ENCODE data around the gene CRACR2B.

The CRACR2B gene

DNA sequence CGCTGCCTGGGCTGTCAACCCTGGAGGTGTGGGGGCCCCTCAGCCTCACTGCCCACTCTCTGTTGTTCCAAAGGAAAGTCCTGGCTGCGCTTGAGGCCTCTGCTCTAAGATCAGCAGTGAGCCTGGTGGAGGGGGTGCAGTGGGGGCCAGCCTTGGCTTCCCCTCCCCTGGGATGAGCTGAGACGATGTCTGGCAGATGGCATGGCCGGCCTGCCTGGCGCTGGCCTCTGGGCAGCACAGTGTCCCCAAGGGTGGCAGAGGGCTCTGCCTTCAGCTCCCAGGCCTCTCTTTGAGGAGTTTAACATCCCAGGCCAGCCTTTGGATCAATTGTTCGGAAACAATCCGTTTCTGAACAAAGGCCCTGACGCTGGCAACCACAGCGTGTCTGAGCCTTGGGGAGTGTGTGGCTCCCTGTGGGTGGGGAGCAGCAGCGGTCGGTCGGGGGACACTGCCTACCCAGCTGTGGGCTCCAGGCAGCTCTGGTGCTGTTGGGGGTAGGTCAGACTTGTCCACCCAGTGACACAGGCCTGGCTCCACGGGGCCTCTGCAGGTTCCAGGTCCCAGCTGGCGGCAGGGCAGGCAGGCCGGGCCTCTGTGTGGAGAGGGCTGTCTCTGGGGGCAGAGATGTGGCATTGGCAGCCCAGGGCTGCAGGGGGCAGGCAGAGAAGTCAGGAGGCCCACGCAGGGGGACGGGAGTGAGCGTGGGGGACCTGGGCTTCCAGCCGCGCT is 27.0 kb downstream of the CRACR2B start:
- no peak for DNase-seq (ENCODE audit: low spot score)

DNA sequence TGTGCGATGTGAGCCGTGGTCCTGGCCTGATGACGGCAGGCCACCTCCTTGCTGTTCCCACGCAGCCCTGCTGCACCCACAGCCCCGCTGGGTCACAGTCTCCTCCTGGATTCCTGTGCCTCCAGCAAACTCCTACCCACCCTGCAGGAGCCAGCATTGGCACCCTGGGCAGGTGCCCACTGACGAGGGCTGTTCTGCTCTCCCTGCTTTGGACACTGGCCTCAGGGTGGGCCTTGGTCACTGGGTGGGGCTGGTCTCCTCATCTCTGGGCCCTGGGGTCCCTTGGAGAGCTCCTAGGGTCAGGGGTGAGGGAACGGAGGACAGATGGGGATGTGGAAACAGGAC is 27.6 kb downstream of the CRACR2B start:
- DNase-seq (ENCODE audit: low spot score) = no peak

DNA sequence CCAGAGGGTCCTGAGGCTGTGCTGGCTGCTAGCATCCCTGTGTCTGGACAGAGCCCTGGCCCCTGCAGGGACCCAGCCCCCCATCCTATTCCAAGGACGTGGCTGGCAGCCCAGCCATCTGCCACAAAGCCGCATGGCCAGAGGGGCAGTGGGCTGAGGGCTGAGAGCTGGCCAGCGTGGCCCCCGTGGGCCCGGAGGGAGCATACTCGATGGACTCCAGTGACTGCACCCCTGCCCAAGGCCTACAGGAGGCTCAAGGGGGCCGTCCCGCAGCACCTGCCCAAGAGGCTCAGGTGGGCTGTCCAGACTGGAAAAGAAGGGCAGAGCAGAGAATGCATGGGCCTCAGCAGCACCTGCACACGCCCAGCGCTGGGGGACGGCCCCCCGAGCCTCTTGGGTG is 28.1 kb downstream of the CRACR2B start:
- DNase-seq (ENCODE audit: low spot score) = no peak

DNA sequence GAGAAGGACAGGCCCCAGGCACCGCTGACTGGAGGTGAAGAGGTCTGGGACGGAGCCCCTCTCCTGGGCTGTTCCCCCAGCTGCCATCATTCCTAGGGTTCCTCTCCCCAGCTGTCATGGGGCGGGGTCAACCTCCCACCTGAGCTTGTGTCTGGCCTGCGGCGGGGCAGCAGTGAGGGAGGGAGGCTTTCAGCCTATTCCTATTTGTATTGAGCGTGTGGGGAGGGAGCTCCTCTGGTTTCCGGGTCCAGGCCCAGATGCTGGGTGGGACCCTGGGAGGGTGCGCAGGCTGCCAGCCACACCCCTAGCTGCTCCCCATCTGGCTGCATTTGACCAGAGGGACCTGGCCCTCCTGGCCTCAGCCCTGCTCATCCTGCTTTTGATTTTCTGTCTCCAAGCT is 28.7 kb downstream of the CRACR2B start:
- no peak for DNase-seq (ENCODE audit: low spot score)

DNA sequence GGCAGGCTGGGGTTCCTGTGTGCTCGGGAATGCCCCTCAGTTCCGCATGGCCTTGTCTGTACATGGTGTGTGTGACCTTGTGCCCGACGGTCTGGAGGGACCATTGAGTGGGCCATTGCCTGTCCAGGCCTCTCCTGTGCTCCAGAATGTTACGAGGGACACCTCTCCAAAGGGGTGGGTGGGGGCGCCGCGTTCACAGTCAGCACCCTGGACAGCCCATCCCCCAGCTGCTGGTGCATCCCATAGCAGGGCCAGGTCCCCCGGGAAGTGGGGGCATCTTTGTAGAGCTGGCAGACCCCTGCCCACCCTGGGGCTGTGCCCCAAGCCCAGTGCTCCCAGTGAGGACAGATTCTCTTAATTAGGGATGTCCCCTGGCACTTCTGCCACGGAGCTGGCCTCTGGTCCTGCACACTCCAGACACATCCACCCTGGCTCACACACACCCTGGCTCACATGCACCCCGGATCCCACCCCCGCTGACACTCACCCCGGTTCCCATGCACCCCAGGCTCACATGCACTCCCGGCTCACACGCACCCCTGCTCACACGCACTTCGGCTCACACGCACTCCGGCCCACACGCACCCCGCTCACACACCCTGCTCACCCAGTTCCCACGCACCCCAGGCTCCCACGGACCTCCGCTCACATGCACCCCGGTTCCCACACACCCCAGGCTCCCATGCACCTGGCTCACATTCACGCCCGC is 30.5 kb downstream of the CRACR2B start:
- DNase-seq (ENCODE audit: low spot score) = no peak

DNA sequence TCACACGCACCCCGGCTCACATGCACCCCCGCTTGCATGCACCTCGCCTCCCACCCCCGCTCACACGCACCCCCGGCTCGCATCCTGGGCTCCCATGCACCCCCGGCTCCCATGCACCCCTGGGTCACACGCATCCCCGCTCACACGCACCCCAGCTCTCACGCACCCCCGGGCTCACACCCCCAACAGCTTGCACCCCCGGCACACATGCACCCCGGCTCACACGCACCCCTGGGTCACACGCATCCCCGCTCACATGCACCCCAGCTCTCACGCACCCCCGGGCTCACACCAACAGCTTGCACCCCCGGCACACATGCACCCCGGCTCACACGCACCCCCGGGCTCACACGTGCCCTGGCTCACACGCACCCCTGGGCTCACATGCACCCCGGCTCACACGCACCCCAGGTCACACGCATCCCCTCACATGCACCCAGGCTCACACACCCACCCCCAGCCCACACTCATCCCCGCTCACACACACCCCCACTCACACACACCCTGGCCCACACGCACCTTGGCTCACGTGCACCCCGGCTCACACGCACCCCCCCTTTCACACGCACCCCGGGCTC is 31.1 kb downstream of the CRACR2B start:
- DNase-seq (ENCODE audit: low spot score) = no peak

DNA sequence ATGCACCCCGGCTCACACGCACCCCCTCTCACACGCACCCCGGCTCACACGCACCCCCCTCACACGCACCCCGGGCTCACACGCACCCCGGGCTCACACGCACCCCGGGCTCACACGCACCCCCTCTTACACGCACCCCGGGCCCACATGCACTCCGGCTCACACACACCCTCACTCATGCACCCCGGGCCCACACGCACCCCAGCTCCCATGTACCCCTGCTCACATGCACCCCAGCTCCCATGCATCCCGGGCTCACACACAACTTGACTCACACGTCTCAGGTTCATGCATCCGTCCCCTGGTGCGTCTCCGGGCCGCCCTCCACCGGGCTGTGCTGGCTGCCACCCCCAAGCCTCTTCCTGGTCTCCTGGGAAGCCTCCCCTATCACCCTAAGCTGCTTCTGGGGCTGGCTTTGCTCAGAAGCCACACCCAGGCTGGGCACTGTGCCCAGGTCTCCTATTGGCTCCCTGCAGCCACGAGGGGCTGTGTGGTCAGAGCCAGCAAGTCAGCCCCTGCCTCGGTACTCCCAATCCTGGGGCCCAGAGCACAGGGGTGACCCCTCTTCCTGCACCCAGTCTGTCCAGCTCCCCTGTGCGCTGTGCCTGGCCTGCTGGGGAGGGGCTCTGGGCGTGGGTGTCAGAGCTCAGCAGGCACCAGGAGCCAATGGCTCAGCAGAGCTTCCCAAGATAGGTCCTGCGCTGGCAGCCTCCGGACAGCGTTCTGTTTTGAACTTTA is 31.8 kb downstream of the CRACR2B start:
- no peak for DNase-seq (ENCODE audit: low spot score)

DNA sequence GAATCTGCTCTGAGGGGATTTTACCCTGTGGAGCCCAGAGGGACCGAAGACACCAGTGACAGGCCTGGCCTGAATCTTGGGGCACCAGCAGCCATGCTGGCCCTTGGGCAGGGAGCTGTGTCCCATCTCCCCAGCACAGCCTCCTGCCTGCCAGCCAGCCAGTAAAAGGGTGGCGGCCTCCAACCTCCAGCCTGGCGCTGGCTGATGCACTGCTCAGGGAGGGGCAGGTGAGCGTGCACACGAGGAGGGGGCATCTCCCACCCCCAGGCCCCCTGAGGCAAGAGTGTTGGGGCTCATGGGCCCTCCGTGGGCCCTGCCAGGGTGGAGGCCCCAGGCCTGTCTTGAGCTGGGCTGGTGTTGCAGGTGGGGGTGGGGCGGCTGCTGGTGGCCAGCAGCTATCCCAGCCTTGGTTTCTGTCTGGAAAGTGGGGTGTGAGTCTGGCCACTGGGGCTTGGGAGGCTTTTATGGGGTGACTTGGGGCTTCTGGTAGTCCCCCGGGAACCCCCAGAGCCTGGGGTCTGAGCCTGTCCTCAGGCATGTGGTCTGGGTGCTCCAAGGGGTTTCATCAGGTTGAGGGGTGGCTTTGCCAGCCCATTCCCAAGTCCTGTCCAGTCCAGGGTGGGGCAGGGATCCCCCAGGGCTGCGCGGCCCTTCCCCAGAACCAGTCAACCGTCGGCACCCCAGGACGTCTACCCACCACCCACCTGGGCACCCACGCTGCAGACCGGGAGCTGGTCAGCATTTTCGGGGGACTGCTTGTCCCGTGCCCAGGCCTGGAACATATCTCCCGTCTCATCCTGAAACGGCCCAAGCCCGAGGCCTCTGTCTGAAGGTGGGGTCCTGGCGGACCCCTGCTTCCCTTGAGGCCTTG is 32.8 kb downstream of the CRACR2B start:
- no peak for DNase-seq (ENCODE audit: low spot score)

DNA sequence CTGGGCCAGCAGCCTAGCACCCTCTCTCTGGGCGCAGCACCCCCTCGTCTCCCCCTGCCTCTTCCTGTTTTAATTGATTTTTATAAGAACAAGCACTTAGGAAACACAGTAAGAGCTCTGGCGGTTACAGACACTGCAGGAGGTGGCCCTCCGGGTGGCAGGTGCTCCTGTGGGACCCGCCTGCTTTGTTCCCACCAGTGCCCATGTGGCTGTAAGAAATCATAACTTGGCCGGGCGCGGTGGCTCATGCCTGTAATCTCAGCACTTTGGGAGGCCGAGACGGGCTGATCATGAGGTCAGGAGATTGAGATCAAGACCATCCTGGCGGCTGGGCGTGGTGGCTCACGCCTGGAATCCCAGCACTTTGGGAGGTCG is 33.4 kb downstream of the CRACR2B start:
- DNase-seq (ENCODE audit: low spot score) = no peak

DNA sequence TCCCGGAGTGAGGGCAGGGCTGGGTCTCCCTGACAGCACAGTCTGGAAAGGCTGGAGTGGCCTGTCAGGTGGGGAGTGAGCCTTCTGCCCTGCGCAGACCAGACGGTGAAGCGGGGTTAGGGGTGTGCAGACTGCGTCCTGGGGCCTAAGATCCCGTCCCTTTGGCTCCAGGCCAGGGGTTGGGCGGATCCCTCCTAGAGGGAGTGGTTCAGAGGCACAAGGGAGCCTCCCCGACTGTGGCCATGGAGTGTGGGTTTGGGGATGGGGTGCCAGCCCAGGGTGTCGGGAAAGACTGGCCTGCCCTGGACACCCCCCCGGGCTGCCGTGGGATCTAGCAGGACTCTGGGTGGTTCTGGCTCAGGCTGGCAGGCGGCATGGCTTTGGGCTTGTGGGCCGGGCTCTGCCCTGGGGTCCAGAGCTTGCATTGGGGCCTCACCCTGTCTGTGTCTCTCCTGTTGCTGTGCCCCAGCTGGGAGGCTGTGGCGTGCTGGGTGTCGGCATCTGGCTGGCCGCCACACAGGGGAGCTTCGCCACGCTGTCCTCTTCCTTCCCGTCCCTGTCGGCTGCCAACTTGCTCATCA is 34.5 kb downstream of the CRACR2B start:
- no peak for DNase-seq (ENCODE audit: low spot score)

DNA sequence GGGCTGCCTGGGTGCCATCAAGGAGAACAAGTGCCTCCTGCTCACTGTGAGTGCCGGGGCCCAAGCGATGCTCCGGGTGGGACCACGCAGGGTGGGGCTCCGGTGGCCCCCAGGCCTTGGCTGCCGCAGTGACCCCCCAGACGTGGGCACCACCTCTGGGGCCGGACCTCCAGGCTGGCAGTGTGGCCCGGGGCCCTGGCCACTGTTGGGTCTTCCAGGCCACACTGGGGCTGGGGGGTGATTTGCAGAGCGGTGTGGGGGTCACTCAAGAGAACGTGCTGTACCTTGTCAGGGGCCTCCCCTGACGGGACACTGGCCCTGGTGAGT is 34.9 kb downstream of the CRACR2B start:
- DNase-seq (ENCODE audit: low spot score) = no peak

DNA sequence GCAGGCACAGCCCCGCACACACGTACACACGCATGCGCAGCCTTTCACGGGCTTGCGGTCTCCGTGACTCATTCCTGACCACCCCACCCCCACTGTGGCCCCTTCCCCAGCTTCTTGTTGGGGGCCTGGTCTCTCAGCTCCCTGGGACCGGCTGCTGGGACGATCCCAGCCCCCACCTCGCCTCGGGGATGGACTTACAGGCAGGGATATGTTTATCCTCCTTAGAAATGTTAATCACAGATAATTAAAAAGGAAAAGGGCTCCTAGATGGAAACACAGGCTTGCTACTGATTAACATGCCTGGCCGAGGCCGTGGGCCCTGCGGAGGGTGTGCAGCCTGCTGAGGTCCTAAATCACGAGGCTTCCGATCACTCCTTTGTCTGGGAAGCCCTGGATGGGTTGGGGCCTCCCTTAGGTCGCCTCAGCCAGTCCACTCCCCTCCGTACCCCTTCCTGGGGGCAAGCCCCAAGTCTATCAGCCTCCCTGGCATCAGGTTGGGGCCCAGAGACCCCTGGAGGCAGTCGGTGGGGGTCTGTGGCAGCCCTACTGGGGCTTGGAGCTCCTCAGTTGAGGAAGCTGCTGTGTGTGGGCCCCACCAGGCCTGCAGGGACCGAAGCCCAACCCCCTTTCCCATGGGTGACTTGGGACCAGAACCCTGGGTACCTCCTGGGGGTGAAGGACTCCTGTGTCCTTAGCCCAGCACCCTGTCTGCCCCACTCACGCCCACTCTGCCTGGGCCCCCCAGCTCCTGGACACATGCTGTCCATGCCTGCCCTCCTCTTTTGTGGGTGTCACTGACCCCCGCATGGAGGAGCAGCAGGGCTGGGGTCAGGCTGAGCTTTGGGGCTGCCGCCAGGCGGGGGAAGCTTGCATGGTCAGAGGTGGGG is 35.5 kb downstream of the CRACR2B start:
- no peak for DNase-seq (ENCODE audit: low spot score)

DNA sequence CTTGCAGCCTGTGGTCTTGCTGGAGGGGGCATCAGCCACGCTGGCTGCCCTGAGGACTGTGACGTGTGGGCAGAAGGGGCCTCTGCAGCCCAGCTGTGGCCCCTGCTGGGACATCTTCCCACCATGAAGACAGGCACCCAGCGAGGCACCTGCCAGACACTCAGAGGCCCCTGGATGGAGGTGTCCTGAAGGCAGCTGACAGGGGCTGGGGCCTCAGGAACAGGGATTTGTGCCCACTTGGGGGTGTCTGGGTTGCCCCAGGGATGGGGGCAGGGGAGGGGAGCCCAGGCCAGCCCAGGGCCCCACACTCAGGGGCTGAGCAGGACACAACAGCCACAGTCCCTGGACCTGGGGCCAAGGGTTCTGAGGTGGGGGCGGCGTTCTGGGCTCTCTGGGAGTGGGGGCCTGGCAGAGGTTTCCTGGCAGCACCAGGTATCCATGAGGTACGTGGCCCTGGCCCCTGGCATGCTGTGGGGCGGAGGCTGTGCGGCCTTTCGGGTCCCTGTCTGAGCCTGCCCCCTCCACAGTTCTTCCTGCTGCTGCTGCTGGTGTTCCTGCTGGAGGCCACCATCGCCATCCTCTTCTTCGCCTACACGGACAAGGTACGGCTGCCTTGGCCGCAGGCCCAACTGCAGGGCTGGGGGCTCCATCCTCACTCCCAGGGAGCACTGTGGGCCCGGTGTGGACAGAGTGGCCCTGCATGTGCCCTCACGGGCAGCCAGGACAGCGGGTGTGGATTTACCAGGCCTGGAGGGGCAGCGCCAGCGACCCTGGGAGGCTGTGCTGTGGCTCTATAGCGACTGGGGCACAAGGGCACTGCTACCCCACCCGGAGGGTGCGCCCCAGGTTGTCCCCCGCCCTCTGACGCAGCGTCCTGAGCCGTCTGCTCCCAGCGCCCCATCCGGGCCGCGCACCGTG is 36.5 kb downstream of the CRACR2B start:
- no peak for DNase-seq (ENCODE audit: low spot score)

DNA sequence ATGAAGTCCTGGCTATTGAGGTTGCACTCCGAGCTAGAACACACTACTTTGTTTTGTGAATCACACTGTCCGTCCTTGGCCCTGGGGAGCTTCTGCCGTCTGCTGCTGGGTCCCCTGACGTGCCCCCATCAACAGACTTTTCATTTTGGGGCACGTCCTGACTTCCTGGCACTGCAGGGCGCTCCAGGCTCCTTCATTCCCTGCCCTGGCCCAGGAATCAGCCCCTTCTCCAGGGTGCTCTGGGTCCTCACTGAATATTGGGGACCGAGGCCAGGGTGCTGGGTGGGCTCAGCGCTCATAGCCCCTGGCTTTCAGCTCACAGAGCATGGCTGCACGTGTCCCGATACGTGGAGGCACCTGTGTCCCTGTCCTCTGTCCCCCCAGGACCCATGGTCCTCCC is 37.2 kb downstream of the CRACR2B start:
- DNase-seq (ENCODE audit: low spot score) = no peak

DNA sequence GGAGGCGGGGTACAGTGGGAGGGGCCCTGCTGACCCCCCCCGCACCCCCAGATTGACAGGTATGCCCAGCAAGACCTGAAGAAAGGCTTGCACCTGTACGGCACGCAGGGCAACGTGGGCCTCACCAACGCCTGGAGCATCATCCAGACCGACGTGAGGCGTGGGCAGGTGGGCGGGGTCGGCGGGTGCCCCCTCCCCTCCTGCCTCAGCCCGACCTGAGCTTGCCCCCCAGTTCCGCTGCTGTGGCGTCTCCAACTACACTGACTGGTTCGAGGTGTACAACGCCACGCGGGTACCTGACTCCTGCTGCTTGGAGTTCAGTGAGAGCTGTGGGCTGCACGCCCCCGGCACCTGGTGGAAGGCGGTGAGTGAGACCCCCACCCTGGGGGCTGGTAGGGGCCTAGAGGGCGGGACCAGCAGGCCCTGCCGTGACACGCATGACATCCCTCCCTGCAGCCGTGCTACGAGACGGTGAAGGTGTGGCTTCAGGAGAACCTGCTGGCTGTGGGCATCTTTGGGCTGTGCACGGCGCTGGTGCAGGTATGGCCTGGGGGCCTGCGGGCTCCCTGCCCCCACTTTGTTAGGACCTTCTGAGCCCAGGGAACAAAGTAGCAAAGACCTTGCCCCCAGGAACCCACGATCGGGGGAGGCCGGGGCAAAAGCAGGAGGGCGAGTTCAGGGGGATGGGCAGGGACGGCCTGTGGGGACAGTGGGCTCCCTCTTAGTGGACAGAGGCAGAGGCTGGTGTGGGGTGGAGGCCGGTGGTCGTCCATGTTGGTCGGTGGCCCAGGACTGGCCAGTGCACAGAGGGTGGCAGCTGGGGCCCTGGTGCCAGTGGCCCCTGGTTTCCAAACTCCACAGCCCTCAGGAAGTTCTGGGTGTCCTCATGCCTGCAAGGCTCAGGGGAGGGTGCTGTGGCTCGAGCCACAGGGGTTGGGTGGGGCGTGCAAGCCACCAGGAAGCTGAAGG is 38.0 kb downstream of the CRACR2B start:
- no peak for DNase-seq (ENCODE audit: low spot score)

DNA sequence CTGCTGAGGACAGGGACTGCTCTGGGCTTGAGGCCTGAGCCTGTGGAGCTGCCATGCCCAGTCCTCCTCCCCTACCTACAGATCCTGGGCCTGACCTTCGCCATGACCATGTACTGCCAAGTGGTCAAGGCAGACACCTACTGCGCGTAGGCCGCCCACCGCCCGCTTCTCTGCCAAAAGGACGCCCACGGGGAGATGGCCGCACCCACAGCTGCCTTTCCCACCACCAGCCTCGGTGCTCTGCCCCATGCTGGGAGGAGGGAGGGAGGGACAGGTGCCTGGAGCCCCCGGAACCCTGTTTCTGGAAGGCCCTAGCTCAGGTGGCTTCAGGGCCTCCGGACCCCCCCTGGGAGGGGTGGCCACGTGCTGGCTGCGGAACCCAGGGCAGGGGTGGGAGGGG is 38.8 kb downstream of the CRACR2B start:
- DNase-seq (ENCODE audit: low spot score) = no peak

DNA sequence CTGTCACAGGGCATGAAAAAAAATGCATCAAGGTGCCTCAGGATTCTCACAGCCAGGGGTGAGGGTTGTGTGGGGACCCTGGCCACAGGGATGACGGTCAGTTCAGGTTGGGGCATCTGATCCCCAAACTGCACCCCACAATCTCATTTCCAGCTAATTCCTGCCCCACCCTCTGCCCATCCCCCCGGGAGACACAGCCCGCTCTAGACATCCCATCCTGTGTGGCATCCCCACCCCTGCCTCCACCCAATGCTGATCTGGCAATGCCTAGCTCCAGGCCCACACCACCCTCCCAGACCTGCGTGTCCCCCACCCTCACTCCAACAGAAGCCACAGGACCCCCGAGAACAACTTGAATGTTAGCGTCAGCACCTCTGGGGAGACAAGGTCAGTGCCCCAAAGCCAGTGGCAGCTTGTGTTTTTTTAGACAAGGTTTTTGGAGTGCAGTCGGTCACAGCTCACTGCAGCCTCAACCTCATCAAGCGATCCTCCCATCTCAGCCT is 40.2 kb downstream of the CRACR2B start:
- DNase-seq (ENCODE audit: low spot score) = no peak

DNA sequence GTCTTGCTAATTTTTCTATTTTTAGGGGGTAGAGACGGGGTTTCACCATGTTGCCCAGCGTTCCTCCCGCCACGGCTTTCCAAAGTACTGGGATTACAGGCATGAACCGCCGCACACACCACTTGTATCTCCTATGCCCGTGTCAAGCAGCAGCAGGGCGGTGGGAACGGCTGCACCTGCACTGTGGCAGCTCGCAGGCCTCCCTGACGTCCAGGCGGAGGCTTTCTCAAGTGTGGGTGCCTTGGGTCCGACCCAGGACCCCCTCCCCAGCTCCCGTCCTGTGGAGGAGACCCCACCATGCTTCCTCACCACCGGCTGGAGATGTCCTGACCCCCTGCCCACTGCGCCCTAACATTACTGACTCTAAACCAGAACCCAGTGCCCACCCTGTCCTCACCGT is 40.7 kb downstream of the CRACR2B start:
- DNase-seq (ENCODE audit: low spot score) = no peak

Data from RKO (cell line).